Measurements from ENCODE around the gene HMCN2. TPM values are rescaled to one million over a fixed set of nuclear protein-coding genes. Genes with fewer than 3 reads are reported as not detected.

The HMCN2 gene
- total and polyA plus RNA-seq, 5 donors from 2014 or later, result not detected

- H3K36me3 Mint-ChIP-seq, result no peaks in the 10 kb centered on the region
- H3K4me3 Mint-ChIP-seq, result no peak overlapping the region
- Histone ChIP-seq H3K4me3 (ENCODE audit: low read depth, low read length) (no peak overlapping the region), H3K9me3 (ENCODE audit: control insufficient read depth in 2 of 2, low read length in 2 of 2) (no peaks in the 10 kb centered on the region), H3K27me3 (ENCODE audit: control insufficient read depth, insufficient read depth, low read length) (no peaks in the 10 kb centered on the region), H3K4me1 (ENCODE audit: control insufficient read depth, insufficient read depth, low read length, poor library complexity, severe bottlenecking) (no peaks in the 10 kb centered on the region), H3K36me3 (ENCODE audit: control insufficient read depth, insufficient read depth, low read length) (no peaks in the 10 kb centered on the region), H3K27ac (ENCODE audit: insufficient read depth, low read length, poor library complexity, severe bottlenecking) (no peak overlapping the region)
- H3K27ac Mint-ChIP-seq, result no peak overlapping the region
- H3K9me3 Mint-ChIP-seq, result no peaks in the 10 kb centered on the region
- no peak for ATAC-seq (ENCODE audit: low read depth in 2 of 2)
- no peaks in the 10 kb centered on the region for H3K4me1 Mint-ChIP-seq
- H3K27me3 Mint-ChIP-seq, result peaks cover 10% of the 10 kb centered on the region
- DNase-seq, result no peak
Observed at GRCh38 chr9:130451509-130452388, 186.2 kb downstream of the HMCN2 start.

GRCh38 chr9:130452835-130453234 lies 187.3 kb downstream of the HMCN2 start:
- Histone ChIP-seq H3K4me3 (ENCODE audit: low read depth, low read length) (no peak overlapping the region), H3K27ac (ENCODE audit: insufficient read depth, low read length, poor library complexity, severe bottlenecking) (no peak overlapping the region), H3K4me1 (ENCODE audit: control insufficient read depth, insufficient read depth, low read length, poor library complexity, severe bottlenecking) (no peaks in the 10 kb centered on the region), H3K27me3 (ENCODE audit: control insufficient read depth, insufficient read depth, low read length) (no peaks in the 10 kb centered on the region), H3K9me3 (ENCODE audit: control insufficient read depth in 2 of 2, low read length in 2 of 2) (no peaks in the 10 kb centered on the region), H3K36me3 (ENCODE audit: control insufficient read depth, insufficient read depth, low read length) (no peaks in the 10 kb centered on the region)
- no peaks in the 10 kb centered on the region for H3K4me1 Mint-ChIP-seq
- ATAC-seq (ENCODE audit: low read depth in 2 of 2) (no peak), DNase-seq (no peak)
- H3K4me3 Mint-ChIP-seq, result no peak overlapping the region
- no peaks in the 10 kb centered on the region for H3K9me3 Mint-ChIP-seq
- no peak overlapping the region for H3K27ac Mint-ChIP-seq
- peaks cover 8% of the 10 kb centered on the region for H3K27me3 Mint-ChIP-seq
- no peaks in the 10 kb centered on the region for H3K36me3 Mint-ChIP-seq

GRCh38 chr9:130453487-130453886 lies 187.9 kb downstream of the HMCN2 start:
- H3K4me3 Mint-ChIP-seq, result no peak overlapping the region
- no peak overlapping the region for H3K27ac Mint-ChIP-seq
- no peaks in the 10 kb centered on the region for H3K36me3 Mint-ChIP-seq
- no peaks in the 10 kb centered on the region for H3K9me3 Mint-ChIP-seq
- Histone ChIP-seq H3K9me3 (ENCODE audit: control insufficient read depth in 2 of 2, low read length in 2 of 2) (no peaks in the 10 kb centered on the region), H3K4me3 (ENCODE audit: low read depth, low read length) (no peak overlapping the region), H3K27me3 (ENCODE audit: control insufficient read depth, insufficient read depth, low read length) (no peaks in the 10 kb centered on the region), H3K4me1 (ENCODE audit: control insufficient read depth, insufficient read depth, low read length, poor library complexity, severe bottlenecking) (no peaks in the 10 kb centered on the region), H3K27ac (ENCODE audit: insufficient read depth, low read length, poor library complexity, severe bottlenecking) (no peak overlapping the region), H3K36me3 (ENCODE audit: control insufficient read depth, insufficient read depth, low read length) (no peaks in the 10 kb centered on the region)
- no peak for ATAC-seq (ENCODE audit: low read depth in 2 of 2)
- H3K27me3 Mint-ChIP-seq, result peaks cover 8% of the 10 kb centered on the region
- no peak for DNase-seq
- no peaks in the 10 kb centered on the region for H3K4me1 Mint-ChIP-seq

- Histone ChIP-seq H3K4me1 (ENCODE audit: control insufficient read depth, insufficient read depth, low read length, poor library complexity, severe bottlenecking) (no peaks in the 10 kb centered on the region), H3K4me3 (ENCODE audit: low read depth, low read length) (no peak overlapping the region), H3K36me3 (ENCODE audit: control insufficient read depth, insufficient read depth, low read length) (no peaks in the 10 kb centered on the region), H3K9me3 (ENCODE audit: control insufficient read depth in 2 of 2, low read length in 2 of 2) (no peaks in the 10 kb centered on the region), H3K27me3 (ENCODE audit: control insufficient read depth, insufficient read depth, low read length) (no peaks in the 10 kb centered on the region), H3K27ac (ENCODE audit: insufficient read depth, low read length, poor library complexity, severe bottlenecking) (no peak overlapping the region)
- peaks cover 14% of the 10 kb centered on the region for H3K27me3 Mint-ChIP-seq
- DNase-seq (no peak), ATAC-seq (ENCODE audit: low read depth in 2 of 2) (no peak)
- H3K27ac Mint-ChIP-seq, result no peak overlapping the region
- no peaks in the 10 kb centered on the region for H3K9me3 Mint-ChIP-seq
- no peaks in the 10 kb centered on the region for H3K4me1 Mint-ChIP-seq
- no peak overlapping the region for H3K4me3 Mint-ChIP-seq
- H3K36me3 Mint-ChIP-seq, result no peaks in the 10 kb centered on the region
Observed at GRCh38 chr9:130454096-130454811, 188.7 kb downstream of the HMCN2 start.

DNA sequence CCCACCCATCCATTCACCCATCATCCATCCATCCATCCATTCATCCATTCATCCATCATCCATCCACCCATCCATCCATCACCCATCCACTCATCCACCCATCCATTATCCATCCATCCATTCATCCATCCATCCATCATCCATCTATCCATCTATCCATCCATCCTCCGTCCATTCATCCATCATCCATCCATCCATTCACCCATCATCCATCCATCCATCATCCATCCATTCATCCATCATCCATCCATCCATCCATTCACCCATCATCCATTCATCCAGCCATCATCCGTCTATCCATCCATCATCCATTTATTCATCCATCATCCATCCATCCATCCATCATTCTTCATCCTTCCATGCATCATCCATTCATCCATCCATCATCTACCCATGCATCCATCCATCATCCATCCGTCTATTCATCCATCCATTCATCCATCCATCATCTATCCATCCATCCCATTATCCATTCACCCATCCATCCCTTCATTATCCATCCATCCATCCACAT lies 189.3 kb downstream of the HMCN2 start:
- Histone ChIP-seq H3K4me3 (ENCODE audit: low read depth, low read length) (no peak overlapping the region), H3K36me3 (ENCODE audit: control insufficient read depth, insufficient read depth, low read length) (no peaks in the 10 kb centered on the region), H3K27me3 (ENCODE audit: control insufficient read depth, insufficient read depth, low read length) (no peaks in the 10 kb centered on the region), H3K4me1 (ENCODE audit: control insufficient read depth, insufficient read depth, low read length, poor library complexity, severe bottlenecking) (no peaks in the 10 kb centered on the region), H3K27ac (ENCODE audit: insufficient read depth, low read length, poor library complexity, severe bottlenecking) (no peak overlapping the region), H3K9me3 (ENCODE audit: control insufficient read depth in 2 of 2, low read length in 2 of 2) (no peaks in the 10 kb centered on the region)
- Mint-ChIP-seq H3K27me3 (peaks cover 10% of the 10 kb centered on the region), H3K27ac (no peak overlapping the region), H3K4me3 (no peak overlapping the region), H3K9me3 (no peaks in the 10 kb centered on the region), H3K4me1 (no peaks in the 10 kb centered on the region), H3K36me3 (no peaks in the 10 kb centered on the region)
- DNase-seq, result no peak
- ATAC-seq (ENCODE audit: low read depth in 2 of 2), result no peak

DNA sequence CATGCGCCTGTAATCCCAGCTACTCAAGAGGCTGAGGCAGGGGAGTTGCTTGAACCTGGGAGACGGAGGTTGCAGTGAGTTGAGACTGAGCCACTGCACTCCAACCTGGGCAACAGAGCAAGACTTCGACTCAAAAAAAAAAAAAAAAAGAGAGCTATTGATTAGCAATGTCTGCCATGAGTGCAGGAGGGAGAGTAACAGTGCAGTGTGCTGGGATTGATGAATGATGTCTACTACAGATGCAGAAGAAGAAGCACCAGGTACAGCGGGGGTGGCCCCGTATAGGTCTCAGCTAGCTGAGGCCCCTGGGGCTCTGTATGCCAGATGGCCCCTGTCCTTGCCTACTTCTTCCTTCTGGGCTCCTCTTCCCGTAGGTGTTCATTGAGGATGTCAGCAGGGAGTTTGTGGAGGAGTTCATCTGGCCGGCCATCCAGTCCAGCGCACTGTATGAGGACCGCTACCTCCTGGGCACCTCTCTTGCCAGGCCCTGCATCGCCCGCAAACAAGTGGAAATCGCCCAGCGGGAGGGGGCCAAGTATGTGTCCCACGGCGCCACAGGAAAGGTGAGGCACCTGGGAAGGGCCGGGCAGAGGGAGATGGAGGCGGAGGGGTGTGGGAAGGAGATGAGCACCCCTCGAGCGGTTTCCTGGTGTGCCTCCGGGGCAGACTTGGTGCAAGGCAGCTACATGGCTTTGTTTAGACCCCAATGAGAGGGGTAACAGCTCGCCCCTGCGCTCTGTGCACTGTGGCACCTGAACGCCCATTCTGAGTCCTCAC lies 192.7 kb downstream of the HMCN2 start:
- no peak overlapping the region for H3K4me3 ChIP-seq (ENCODE audit: low read depth, low read length)
- no peak overlapping the region for H3K27ac ChIP-seq (ENCODE audit: insufficient read depth, low read length, poor library complexity, severe bottlenecking)
- Mint-ChIP-seq H3K27ac (no peak overlapping the region), H3K27me3 (peaks cover 10% of the 10 kb centered on the region), H3K9me3 (no peaks in the 10 kb centered on the region), H3K4me3 (no peak overlapping the region), H3K36me3 (no peaks in the 10 kb centered on the region), H3K4me1 (peaks cover 0 to 3% (median 0%) of the 10 kb centered on the region in 4 donors)
- no peaks in the 10 kb centered on the region for H3K27me3 ChIP-seq (ENCODE audit: control insufficient read depth, insufficient read depth, low read length)
- DNase-seq (no peak), ATAC-seq (ENCODE audit: low read depth in 2 of 2) (no peak)
- H3K9me3 ChIP-seq (ENCODE audit: control insufficient read depth in 2 of 2, low read length in 2 of 2), result no peaks in the 10 kb centered on the region
- H3K36me3 ChIP-seq (ENCODE audit: control insufficient read depth, insufficient read depth, low read length), result no peaks in the 10 kb centered on the region
- no peaks in the 10 kb centered on the region for H3K4me1 ChIP-seq (ENCODE audit: control insufficient read depth, insufficient read depth, low read length, poor library complexity, severe bottlenecking)

DNA sequence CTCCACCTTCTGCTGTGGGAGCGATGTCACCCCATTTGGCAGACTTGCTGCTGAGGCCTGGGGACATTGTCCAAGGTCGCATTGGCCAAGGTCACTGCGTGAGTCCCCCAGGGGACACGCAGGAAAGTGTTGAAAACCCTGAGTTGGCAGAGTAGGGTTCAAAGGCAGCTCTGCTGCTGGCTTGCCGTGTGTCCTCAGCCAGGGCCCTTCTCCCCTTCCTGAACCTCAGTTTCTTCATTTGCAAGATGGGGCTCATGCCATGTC lies 193.2 kb downstream of the HMCN2 start:
- Histone ChIP-seq H3K27ac (ENCODE audit: insufficient read depth, low read length, poor library complexity, severe bottlenecking) (no peak overlapping the region), H3K36me3 (ENCODE audit: control insufficient read depth, insufficient read depth, low read length) (no peaks in the 10 kb centered on the region), H3K4me1 (ENCODE audit: control insufficient read depth, insufficient read depth, low read length, poor library complexity, severe bottlenecking) (no peaks in the 10 kb centered on the region), H3K9me3 (ENCODE audit: control insufficient read depth in 2 of 2, low read length in 2 of 2) (no peaks in the 10 kb centered on the region), H3K4me3 (ENCODE audit: low read depth, low read length) (no peak overlapping the region), H3K27me3 (ENCODE audit: control insufficient read depth, insufficient read depth, low read length) (no peaks in the 10 kb centered on the region)
- H3K4me1 Mint-ChIP-seq, result peaks cover 0 to 3% (median 0%) of the 10 kb centered on the region in 4 donors
- no peaks in the 10 kb centered on the region for H3K9me3 Mint-ChIP-seq
- peaks cover 10% of the 10 kb centered on the region for H3K27me3 Mint-ChIP-seq
- no peak overlapping the region for H3K27ac Mint-ChIP-seq
- H3K36me3 Mint-ChIP-seq, result no peaks in the 10 kb centered on the region
- H3K4me3 Mint-ChIP-seq, result no peak overlapping the region
- ATAC-seq (ENCODE audit: low read depth in 2 of 2), result no peak
- DNase-seq, result no peak
